ENCODE results near the gene FAM43B.

FAM43B gene

GRCh38 chr1:20593756-20594155 is 41.4 kb downstream of the FAM43B start:
- no peak for DNase-seq

- no peak for DNase-seq
Measured at GRCh38 chr1:20594746-20595145, 42.4 kb downstream of the FAM43B start.

GRCh38 chr1:20596106-20596505 is 43.7 kb downstream of the FAM43B start:
- no peak for DNase-seq

- DNase-seq = no peak
Measured at GRCh38 chr1:20597650-20598049, 45.3 kb downstream of the FAM43B start.

- DNase-seq = no peak
Measured at GRCh38 chr1:20600156-20600555, 47.8 kb downstream of the FAM43B start.

GRCh38 chr1:20601129-20601825 is 48.9 kb downstream of the FAM43B start:
- no peak for DNase-seq

GRCh38 chr1:20602851-20603450 is 50.6 kb downstream of the FAM43B start:
- no peak for DNase-seq

- DNase-seq = no peak
Measured at GRCh38 chr1:20603504-20604464, 51.4 kb downstream of the FAM43B start.

All from NCI-H1105 (cell line).